Stomach (tissue), 4 donors: ENCODE data around the gene ERO1B.

ENCODE experiments used
- EP300 ChIP-seq: sonication (generic); formaldehyde crosslinking; IDR thresholded peaks from one replicate; pipeline ENCODE4 v1.6.1; 2017; ENCODE audit warnings: antibody characterized with exemption
- POLR2A ChIP-seq, 4 donors: fragments of 450-650 bp; IDR thresholded peaks; one replicate each; pipeline ENCODE4 v1.6.1; 2016; ENCODE audit warnings: antibody characterized with exemption in 4 of 4, control low read depth in 2 of 4, mild to moderate bottlenecking in 1 of 4, moderate library complexity in 1 of 4
- POLR2AphosphoS5 ChIP-seq, 3 donors: sonication (generic); formaldehyde crosslinking; IDR thresholded peaks; one replicate each; pipeline ENCODE4 v1.6.1; 2016; ENCODE audit warnings: antibody characterized with exemption in 3 of 3
- TF ChIP-seq, protein P1 (sequence below), 7 experiments: fragments of 450-650 bp in 4 of 7; fragments of 200-600 bp in 3 of 7; sonication (generic) in 3 of 7; IDR thresholded peaks; one replicate each; pipeline ENCODE4 v1.5.1; 2016 to 2019; ENCODE audit warnings: antibody characterized with exemption in 7 of 7, control low read depth in 2 of 7, mild to moderate bottlenecking in 1 of 7

DNA sequence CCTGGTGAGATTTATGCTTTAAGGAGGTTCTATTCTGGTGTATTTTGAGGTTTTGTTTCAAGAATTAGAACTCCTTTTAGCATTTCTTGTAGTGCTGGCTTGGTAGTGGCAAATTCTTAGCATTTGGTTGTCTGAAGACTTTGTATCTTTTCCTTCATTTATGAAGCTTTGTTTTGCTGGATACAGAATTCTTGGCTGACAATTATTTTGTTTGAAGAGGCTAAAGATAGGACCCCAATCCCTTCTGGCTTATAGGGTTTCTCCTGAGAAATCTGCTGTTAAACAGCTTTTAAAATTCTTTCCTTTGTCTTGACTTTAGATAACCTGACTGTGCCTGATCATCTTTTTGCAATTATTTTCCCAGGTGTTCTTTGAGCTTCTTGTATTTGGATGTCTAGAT lies 80.8 kb downstream of the ERO1B start:
- TF ChIP-seq, protein P1, sequence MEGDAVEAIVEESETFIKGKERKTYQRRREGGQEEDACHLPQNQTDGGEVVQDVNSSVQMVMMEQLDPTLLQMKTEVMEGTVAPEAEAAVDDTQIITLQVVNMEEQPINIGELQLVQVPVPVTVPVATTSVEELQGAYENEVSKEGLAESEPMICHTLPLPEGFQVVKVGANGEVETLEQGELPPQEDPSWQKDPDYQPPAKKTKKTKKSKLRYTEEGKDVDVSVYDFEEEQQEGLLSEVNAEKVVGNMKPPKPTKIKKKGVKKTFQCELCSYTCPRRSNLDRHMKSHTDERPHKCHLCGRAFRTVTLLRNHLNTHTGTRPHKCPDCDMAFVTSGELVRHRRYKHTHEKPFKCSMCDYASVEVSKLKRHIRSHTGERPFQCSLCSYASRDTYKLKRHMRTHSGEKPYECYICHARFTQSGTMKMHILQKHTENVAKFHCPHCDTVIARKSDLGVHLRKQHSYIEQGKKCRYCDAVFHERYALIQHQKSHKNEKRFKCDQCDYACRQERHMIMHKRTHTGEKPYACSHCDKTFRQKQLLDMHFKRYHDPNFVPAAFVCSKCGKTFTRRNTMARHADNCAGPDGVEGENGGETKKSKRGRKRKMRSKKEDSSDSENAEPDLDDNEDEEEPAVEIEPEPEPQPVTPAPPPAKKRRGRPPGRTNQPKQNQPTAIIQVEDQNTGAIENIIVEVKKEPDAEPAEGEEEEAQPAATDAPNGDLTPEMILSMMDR (IDR thresholded peaks at IDR 0.05): no peak
- TF ChIP-seq POLR2A (IDR thresholded peaks at IDR 0.05) (no peak), POLR2AphosphoS5 (IDR thresholded peaks at IDR 0.05) (no peak), EP300 (no peak)
